HG03196 (cell line): Measurements from ENCODE around the gene CTNNBL1.

Experiments used
- ATAC-seq: cut with Tn5 transposase; IDR thresholded peaks from one replicate; pipeline ENCODE4 v1.9.1; 2021; ENCODE audit not compliant: unreplicated experiment

Gene CTNNBL1

GRCh38 chr20:37895166-37895565 lies 201.3 kb downstream of the CTNNBL1 start:
- ATAC-seq: no peak

DNA sequence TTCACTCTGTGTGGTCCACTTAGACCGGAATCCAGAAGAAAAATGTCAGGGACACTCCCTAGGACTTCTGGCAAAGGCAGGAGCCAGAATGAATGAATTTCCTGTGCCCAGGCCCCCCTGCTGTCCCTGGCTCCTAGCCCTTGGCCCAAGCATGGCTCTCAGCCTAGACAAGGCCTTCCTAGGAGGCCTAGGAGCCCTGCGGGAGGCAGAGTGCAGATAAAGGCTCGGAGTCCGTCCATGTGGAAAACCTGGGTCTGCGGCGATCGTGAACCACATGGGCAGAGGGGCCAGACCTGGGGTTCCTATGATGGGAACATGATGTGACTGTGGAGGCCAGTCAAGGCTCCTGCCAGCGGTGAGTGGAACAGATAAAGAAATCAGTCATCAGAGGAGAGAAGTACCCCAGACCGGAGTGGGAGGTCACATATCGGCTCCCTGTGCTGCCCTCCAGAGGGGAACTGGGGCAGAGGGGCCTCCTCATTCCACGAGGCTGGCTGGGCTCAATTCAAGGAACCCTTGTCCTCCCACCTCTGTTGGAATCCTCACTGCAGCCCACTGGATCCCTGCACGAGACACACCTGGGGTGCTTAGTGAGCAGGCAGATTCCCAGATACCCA lies 203.2 kb downstream of the CTNNBL1 start:
- no peak for ATAC-seq

DNA sequence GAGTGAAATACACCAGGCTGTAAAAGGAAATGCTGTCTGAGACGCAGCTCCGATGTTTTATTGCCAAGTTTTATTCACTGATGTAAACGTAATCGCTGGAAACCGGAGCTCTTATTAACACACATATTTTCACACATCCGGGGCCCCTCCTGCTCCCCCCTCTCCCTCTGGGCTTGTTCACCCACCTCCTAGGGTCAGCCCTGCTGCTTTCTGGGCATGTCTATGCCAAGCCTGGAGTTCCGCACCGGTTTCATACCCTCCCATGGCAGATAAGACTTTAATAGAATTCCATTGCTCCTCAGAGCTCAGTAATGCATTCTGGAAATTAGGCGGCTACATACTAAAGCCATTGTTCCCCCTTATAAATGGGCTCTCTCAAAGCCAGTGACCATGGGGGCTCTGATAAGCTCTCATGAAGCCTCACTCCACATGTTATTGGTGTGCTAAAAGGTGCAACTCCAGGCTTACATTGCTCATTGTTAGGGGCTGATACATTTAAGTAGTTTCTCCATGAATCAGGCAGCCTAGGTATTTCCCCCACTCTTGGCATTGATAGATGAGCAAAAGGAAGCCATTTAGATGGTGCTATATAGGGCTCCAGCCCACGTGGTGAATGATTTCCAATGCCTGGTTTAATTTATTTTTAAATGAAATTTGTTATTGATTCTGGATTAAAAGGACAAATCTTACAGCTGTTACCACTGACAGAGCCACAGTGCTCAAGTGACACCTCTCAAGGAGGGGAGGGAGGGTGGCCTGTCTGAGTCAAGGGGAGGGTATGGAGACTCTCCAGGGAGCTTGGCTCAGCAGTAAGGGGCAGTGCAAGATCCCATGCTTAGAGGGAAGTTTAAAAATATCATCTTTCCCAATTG lies 204.6 kb downstream of the CTNNBL1 start:
- ATAC-seq: no peak

DNA sequence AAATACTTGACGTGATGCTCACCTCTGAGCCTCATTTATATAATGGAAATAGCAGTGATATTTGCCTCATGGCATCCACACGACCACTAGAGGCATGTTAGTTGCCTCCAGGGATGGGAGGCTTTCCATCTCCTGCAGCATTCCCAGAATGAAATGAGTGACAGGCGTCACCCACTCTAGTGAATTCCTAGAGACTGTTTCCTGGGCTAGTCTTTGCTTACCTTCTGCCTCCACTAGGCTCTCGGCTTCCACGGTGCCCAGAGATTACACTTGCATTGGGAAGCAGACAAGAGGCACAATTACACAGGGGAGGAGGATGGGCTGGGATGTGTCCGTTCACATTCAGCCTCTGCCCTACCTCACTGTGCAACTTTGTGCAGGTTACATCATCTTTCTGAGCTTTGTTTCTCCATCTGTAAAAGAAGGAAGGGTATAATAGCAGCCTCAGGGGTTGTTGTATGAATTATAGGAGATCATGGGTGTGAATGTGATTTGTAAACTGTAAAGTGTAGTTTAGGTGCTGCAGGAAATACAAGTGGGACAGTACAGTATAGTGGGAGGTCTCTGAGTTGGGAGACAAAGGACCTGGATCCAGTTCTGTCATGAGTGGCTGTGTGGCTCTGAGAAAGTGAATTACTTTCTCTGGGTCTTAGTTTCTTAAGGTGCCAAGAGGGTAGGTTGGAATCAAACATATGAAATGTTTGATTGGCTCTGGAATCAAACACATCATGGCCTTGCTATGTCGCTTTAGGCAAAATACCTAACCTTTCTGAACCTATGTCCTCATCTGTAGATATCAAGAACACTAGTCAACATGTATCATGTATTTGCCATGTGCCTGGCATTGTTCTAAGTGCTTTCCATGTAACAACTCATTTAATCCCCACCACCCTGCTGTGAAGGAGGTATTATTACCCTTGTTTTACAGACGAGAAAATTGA lies 205.5 kb downstream of the CTNNBL1 start:
- ATAC-seq: no peak

GRCh38 chr20:37901240-37901639 lies 207.4 kb downstream of the CTNNBL1 start:
- ATAC-seq: no peak

DNA sequence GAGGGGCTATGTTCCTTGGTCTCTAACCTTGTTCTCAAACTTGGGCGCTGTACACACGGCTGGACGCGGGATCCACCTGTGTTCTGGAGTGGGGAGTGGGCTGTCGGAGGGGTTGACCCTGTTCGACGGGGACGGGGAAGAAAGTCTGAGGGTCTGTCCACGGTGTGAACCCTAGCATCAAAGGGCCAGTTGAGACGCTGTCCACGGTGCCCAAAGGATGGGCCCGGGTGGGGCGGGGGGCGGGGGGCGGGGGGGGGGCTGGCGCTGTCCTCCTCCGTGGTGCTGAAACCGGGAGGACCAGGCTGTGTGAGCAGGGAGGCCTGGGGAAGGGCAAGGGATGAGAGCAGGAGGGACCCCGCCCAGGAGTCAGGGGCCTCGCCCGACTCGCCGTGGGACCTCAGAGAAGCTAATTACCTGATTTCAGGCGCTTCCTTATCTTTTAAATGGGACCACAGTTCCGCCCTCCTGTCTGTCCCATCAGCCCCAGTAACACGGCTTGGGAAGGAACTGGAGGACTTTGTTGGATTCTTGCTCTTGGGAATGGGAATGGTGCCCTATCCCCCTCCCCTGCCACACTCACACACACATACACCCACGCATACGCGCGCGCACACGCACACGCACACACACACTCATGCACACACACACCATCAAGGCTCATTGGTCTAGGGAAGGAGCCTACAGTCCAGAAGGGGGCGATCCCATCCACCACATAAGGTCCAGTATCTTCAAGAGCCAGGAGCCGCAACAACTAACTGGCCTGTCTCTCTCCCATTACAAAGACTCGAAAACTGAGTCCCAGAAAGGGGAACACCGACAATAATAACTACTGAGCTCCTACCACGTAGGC lies 208.0 kb downstream of the CTNNBL1 start:
- no peak for ATAC-seq

GRCh38 chr20:37902504-37903313 lies 208.9 kb downstream of the CTNNBL1 start, which contains the start of gene VSTM2L:
Gene VSTM2L (plus strand): TSS chr20:37903127. CDS start chr20:37903351, 224 bp downstream.
- ATAC-seq: no peak

DNA sequence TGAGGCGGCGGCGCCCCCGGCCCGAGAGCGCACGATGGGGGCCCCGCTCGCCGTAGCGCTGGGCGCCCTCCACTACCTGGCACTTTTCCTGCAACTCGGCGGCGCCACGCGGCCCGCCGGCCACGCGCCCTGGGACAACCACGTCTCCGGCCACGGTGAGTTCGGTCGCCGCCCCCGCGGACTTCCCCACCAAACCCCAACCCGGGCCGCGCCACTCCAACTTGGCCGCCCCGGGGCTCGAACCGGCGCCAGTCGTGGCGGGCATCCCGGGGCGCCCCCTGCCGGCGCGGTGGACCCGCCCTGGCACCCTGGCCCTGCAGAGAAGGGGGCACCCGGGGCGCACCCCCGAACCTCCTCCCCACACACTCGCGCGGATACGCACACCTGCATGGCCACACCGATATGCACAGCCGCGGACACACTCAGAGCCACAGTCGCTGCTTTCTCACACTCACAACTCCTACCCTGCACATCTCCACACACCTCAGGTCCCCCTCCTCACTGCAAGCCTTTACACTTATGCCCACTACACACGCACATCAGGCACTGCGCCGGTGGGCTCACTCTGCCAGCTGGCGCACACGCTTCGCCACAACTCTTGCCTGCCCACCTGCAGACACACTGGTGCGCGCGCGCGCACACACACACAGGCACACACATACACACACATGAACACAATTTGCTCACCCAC lies 209.6 kb downstream of the CTNNBL1 start:
- ATAC-seq: no peak

DNA sequence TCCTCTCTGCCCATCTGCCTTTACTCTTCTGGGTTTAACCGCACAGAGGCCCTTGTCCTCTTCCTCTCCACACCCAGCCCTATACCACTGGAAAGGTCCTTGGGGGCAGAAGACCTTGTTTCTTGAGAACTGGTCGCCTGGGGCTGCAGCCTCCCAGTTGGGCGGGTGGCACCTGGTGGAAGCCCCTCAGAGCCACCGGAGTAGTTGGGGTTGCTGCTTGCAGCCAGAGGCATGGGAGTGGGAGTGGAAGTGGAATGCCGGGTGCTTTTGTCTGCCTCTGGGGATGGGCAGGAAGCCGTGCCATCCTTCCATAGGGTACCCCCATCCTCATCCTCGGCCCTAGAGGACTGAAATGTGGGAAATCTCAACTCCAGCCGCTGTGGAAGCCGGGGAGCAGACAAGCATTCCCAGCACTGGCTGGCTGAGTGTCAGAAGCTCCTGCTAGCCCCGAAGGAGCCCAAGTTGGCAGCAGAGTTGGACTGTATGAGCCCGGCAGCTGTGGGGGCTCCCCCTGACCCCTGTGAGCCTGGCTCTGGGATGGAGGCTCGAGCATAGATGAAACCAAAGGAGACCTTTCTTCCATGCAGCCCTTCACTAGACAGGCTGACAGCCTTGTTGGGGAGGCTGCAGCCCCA lies 210.3 kb downstream of the CTNNBL1 start:
- ATAC-seq: no peak

DNA sequence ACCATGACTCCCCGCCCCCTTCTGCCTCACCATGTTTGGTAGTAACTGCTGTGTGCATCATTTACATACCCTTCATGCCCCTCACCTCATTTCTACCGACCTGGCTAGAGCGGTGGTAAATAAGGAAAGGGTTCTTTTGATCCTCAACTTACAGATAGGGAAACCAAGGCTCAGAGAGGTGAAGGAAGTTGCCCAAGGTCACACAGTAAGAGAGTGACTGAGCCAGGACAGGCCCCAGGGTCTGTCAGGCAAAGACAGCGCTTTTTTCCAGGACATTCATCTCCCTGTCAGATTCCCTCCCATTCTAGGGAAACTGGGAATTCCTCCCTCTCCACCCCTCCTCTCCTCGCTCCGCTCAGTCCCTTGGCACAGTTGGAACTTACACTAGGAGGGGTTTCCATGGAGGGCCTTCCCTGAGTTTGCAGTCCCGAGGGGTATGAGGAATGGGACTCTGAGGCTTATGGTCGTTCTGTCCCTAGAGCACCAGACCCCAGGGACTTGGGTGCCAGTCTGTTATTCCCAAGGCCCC lies 211.1 kb downstream of the CTNNBL1 start:
- ATAC-seq: no peak

- ATAC-seq: no peak
Observed at GRCh38 chr20:37905671-37906613, 212.1 kb downstream of the CTNNBL1 start.

DNA sequence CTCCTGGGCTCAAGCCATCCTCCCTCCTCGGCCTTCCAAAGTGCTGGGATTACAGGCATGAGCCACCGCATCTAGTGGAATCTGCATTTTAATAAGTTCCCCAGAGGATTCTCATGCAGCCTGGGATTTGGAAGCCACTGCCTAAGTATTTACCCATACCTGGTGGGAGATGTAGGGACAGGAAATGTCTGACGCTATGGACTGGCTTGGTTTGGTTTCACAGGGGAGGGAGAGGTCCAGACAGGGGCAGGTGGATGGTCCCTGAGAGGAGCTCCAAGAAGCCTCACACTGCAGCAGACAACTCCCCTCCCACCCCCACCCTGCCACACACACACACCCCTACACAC lies 213.5 kb downstream of the CTNNBL1 start:
- no peak for ATAC-seq

DNA sequence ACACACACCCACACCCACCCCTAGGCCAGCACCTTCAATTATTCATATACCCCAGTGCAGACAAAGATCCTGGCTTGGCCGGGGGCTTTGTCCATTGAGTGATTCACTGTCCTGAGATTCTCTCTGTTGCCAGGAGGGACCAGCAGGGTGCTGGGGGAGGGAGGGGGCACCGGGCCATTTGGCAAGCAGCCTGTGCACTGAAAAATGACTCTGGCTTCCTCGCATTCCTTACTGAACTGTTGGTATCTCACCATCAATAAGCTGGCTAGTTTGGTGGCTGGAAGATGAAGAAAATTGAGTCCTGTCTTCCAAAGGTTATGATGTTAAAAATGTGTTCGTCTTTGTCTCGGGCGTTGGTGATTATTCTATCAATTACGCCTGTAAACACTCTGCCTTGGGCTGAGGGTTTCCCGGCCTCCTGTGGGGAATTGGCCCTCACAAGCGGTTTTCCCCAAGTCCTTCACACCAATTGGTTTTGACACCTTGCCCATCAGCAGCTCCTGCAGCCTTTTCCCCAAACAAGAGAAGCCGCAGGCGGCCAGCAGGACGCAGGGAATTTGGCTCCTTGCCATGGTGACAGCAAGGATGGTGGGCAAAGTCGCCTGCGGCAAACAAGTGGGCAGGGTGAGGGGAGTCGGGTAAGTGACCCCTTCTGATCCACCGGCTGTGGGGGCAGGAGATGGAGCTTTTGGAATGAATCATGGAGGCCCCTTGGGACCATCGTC lies 214.0 kb downstream of the CTNNBL1 start:
- ATAC-seq: no peak

GRCh38 chr20:37911261-37911660 lies 217.4 kb downstream of the CTNNBL1 start:
- ATAC-seq: no peak

DNA sequence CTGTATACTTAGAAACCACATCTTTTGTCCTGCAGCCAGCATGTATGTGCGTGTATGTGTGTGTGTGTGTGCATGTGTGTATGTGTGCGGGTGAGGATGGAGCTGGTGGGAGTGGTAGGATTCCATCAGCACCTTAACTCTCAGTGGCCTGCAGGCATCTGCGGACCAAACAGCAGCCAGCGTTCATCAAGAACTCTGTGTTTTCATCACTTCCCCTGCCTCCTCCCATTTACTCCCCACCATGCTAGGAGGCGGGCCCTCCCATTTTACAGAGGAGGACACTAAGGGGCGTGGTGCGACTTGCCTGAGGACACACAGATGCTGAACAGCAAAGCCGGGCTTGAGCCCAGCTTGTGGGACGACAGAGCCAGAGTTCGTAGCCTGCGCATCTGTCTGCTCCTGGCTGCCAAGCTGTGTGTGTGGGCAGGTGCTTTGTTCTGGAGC lies 218.0 kb downstream of the CTNNBL1 start:
- ATAC-seq: no peak

DNA sequence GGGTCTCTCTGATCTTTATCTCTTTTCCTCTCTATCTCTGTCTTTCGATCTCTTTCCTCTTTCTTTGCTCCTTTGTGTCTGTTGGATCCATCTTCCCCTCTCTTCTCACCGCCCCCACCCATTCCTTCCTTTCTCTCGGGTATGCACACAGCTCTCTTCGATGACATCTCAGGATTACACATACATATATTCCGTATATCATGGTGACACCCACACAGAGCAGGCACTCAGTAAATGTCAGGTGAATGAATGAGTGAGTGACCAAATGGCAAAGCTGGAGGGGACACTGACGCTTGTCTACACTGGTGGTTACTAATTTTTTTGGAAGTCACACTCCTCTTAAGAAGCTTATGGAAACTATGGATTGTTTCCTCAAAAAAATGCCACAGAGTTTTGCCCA lies 219.0 kb downstream of the CTNNBL1 start:
- ATAC-seq: no peak
